ENCODE results near the gene BCAP29. TPM values are rescaled to one million over a fixed set of nuclear protein-coding genes. Genes with fewer than 3 reads are reported as not detected.

Gene BCAP29
- total RNA-seq, 1 donor from 2014 or later, result 28.1 TPM

DNA sequence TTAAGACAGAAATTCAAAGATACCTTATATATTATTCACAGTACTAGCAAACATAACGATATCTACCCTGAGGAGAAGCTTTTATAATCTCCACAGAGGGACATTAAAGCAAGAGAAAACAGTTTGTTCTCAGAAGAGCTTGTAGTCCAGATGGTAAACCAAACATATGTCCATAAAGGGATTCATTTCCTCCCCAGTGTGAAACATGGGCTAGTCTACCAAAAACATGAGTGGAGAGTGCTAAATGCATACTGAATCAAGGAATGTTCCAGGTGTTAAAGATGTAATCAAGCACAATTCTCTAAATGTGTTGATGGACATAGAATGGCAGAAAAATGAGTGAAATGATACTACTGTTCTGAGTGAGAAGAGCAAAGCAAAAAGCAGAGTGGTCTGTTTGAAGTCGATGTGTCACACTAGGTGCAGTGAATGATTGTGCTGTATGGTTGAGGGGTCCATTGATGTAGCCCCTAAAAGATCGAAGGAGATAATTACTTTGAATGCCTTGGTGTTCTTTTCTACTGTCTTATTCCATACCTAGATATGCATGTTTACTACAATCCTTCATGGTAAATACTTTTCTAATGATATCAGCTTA, 25.3 kb downstream of the BCAP29 start:
- no peaks in the 10 kb centered on the region for H3K9me3 Mint-ChIP-seq
- no peak overlapping the region for H3K4me3 Mint-ChIP-seq
- peaks cover 5% of the 10 kb centered on the region for H3K36me3 Mint-ChIP-seq
- TF ChIP-seq, protein P1, sequence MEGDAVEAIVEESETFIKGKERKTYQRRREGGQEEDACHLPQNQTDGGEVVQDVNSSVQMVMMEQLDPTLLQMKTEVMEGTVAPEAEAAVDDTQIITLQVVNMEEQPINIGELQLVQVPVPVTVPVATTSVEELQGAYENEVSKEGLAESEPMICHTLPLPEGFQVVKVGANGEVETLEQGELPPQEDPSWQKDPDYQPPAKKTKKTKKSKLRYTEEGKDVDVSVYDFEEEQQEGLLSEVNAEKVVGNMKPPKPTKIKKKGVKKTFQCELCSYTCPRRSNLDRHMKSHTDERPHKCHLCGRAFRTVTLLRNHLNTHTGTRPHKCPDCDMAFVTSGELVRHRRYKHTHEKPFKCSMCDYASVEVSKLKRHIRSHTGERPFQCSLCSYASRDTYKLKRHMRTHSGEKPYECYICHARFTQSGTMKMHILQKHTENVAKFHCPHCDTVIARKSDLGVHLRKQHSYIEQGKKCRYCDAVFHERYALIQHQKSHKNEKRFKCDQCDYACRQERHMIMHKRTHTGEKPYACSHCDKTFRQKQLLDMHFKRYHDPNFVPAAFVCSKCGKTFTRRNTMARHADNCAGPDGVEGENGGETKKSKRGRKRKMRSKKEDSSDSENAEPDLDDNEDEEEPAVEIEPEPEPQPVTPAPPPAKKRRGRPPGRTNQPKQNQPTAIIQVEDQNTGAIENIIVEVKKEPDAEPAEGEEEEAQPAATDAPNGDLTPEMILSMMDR (IDR thresholded peaks at IDR 0.05; ENCODE audit: unreplicated experiment), result no peak
- H3K27ac Mint-ChIP-seq, result no peak overlapping the region
- no peaks in the 10 kb centered on the region for H3K27me3 Mint-ChIP-seq (ENCODE audit: low read depth)
- peaks cover 19% of the 10 kb centered on the region for H3K4me1 Mint-ChIP-seq
- no peak for DNase-seq (ENCODE audit: low spot score in 2 of 2, unreplicated experiment in 2 of 2)

DNA sequence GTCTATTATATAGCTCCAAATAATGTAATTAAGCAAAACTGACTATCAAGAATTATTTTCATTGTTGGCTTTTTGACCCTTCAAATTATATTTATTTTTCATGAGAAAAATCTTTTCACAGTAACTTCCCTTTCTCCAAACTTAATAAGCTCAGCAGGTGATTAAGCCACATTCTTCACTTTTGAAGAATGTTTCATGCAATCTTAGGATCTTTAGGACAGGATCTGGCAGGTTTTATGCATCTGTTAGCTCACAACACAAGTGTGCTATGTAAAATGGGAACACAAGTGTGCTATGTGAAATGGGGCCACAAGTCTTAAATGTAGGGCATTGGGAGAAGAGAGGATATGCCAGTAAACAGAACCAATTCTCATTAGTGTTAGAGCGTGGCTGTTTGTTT, 26.3 kb downstream of the BCAP29 start:
- Mint-ChIP-seq H3K27ac (no peak overlapping the region), H3K4me3 (no peak overlapping the region), H3K36me3 (peaks cover 4% of the 10 kb centered on the region), H3K4me1 (peaks cover 21% of the 10 kb centered on the region), H3K27me3 (ENCODE audit: low read depth) (no peaks in the 10 kb centered on the region), H3K9me3 (no peaks in the 10 kb centered on the region)
- no peak for DNase-seq (ENCODE audit: low spot score in 2 of 2, unreplicated experiment in 2 of 2)
- TF ChIP-seq, protein P1 (IDR thresholded peaks at IDR 0.05; ENCODE audit: unreplicated experiment), result no peak

DNA sequence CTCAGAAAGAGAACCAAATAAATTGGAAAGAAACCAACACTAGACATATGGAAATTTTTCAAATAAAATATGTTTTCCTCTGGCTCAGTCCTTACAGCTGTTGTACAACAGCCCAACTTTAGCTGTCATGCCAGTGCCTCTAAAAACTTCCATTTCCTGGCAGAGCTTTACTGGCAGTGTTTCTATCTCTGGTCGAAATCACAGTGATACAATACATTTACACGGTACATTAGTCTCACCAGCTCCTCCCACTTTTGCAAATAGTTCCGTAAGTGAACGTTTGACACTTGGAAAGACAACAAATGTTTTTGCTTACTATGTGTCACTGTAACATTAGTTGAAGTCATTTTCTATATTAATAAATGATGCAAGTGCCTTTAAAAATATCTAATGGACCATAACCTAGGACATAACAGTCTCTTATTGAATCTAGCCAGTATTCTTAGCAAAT, 29.8 kb downstream of the BCAP29 start:
- Mint-ChIP-seq H3K4me3 (no peak overlapping the region), H3K27ac (no peak overlapping the region), H3K4me1 (peaks cover 26% of the 10 kb centered on the region), H3K9me3 (no peaks in the 10 kb centered on the region), H3K36me3 (peaks cover 7% of the 10 kb centered on the region), H3K27me3 (ENCODE audit: low read depth) (no peaks in the 10 kb centered on the region)
- no peak for DNase-seq (ENCODE audit: low spot score in 2 of 2, unreplicated experiment in 2 of 2)
- TF ChIP-seq, protein P1 (IDR thresholded peaks at IDR 0.05; ENCODE audit: unreplicated experiment), result no peak

DNA sequence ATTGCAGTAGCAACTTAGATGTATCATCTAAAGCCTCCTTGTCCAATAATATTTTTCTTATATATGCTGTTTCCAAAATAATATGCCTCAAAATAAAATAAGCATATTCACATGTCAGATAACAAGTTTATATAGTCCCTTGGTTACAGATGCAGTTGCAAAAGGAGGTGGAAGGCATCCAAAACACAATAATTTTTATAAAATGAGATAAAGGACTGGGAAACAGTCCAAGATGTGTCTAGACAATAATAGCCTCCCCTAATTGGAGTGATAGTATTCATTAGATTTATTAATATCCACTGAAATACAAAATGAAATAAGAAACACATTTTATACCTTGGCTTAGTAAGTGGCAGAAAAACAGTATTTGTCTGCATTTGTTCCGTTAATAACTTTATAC, 30.3 kb downstream of the BCAP29 start:
- no peak overlapping the region for H3K4me3 Mint-ChIP-seq
- H3K9me3 Mint-ChIP-seq, result no peaks in the 10 kb centered on the region
- peaks cover 10% of the 10 kb centered on the region for H3K36me3 Mint-ChIP-seq
- DNase-seq (ENCODE audit: low spot score in 2 of 2, unreplicated experiment in 2 of 2), result no peak
- H3K27me3 Mint-ChIP-seq (ENCODE audit: low read depth), result no peaks in the 10 kb centered on the region
- TF ChIP-seq, protein P1 (IDR thresholded peaks at IDR 0.05; ENCODE audit: unreplicated experiment), result no peak
- H3K27ac Mint-ChIP-seq, result no peak overlapping the region
- peaks cover 26% of the 10 kb centered on the region for H3K4me1 Mint-ChIP-seq

DNA sequence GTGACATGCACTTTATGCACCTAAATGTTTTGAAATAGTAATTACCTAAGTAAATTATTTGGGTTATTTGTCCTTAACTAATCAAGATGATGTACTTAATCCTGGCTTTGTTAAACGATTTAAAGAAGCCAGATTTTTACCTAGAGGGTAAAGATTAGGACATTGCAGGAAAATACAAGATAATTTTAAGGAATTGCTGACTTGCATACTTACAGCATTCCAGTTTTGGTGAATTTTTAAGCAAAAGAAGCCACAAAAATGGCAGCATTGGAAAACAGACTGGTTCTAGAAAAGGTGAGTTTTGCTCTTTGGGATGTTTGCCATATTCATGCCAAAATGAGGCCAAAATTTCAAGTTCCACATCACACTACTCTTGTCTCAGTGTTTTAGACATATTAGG, 33.4 kb downstream of the BCAP29 start:
- H3K27ac Mint-ChIP-seq, result no peak overlapping the region
- no peak overlapping the region for H3K4me3 Mint-ChIP-seq
- H3K36me3 Mint-ChIP-seq, result peaks cover 19% of the 10 kb centered on the region
- no peaks in the 10 kb centered on the region for H3K9me3 Mint-ChIP-seq
- no peaks in the 10 kb centered on the region for H3K27me3 Mint-ChIP-seq (ENCODE audit: low read depth)
- DNase-seq (ENCODE audit: low spot score in 2 of 2, unreplicated experiment in 2 of 2), result no peak
- peaks cover 25% of the 10 kb centered on the region for H3K4me1 Mint-ChIP-seq
- TF ChIP-seq, protein P1 (IDR thresholded peaks at IDR 0.05; ENCODE audit: unreplicated experiment), result no peak

DNA sequence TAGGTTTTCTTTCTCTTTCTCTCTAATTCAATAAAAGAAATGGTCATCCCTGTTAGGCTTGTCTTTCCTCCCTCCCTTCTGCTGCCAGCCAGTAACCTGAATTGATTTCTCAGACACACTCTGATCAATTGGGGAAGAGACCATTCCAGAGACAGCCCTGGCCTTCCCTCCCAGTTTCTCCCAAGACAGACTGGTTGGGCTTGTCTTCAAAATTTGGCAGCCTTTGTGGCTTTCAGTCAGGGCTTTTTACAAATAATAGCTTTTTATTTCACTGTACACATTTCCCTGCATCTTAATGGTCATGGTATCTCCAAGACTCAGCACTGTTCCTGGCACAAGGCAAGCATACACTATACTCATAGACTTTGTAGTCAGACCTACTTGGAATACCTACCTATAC, 33.9 kb downstream of the BCAP29 start:
- no peak for DNase-seq (ENCODE audit: low spot score in 2 of 2, unreplicated experiment in 2 of 2)
- Mint-ChIP-seq H3K4me3 (no peak overlapping the region), H3K4me1 (peaks cover 23% of the 10 kb centered on the region), H3K27ac (peak overlapping the region; percentile 11), H3K36me3 (peaks cover 19% of the 10 kb centered on the region), H3K27me3 (ENCODE audit: low read depth) (no peaks in the 10 kb centered on the region), H3K9me3 (no peaks in the 10 kb centered on the region)
- TF ChIP-seq, protein P1 (IDR thresholded peaks at IDR 0.05; ENCODE audit: unreplicated experiment), result no peak

All from mesothelial cell of epicardium (in vitro differentiated cells).